Lower leg skin (tissue), 4 donors: ENCODE results near the gene FAM200C. TPM values are rescaled to one million over a fixed set of nuclear protein-coding genes. Genes with fewer than 3 reads are reported as not detected.
A peak's percentile ranks its signal among the peaks of the same experiment; 100 is the strongest.

ENCODE experiments used
- DNase-seq, 2 donors: peaks; one replicate each; pipeline ENCODE4 v3.0.0-alpha.2; 2019; ENCODE audit warnings: low spot score in 2 of 2
- H3K4me3 ChIP-seq: fragments of 200-600 bp; sonication (generic); 2 replicates; pipeline ENCODE4 v1.5.1; 2017; ENCODE audit warnings: mild to moderate bottlenecking, low read depth; ENCODE audit not compliant: poor library complexity, severe bottlenecking
- CTCF ChIP-seq, 3 donors: fragments of 450-650 bp; IDR thresholded peaks; one replicate each; pipeline ENCODE4 v1.5.1; 2016; ENCODE audit warnings: antibody characterized with exemption in 3 of 3, mild to moderate bottlenecking in 3 of 3, moderate library complexity in 2 of 3
- POLR2A ChIP-seq, 2 donors: fragments of 450-650 bp; IDR thresholded peaks; one replicate each; pipeline ENCODE4 v1.6.1; 2016 to 2017; ENCODE audit warnings: antibody characterized with exemption in 2 of 2, mild to moderate bottlenecking in 1 of 2, moderate library complexity in 1 of 2
- WGBS, 2 donors: methylation state at CpG; one replicate each; pipeline ENCODE4 v1.1.5; 2018; 5-methylcytosine and 5-hydroxymethylcytosine counted together
- intact Hi-C: fragments of 100-400 bp; cut with DNase I; formaldehyde crosslinking; loops from one replicate; pipeline ENCODE4 v1.15.0; 2023; ENCODE audit warnings: low total_unique reads
- total RNA-seq, 4 donors: library from RNA; depleted of rRNA; stranded (reverse); fragments of >200 nt; gene quantifications; one replicate each; pipeline ENCODE4 v1.1.0, GENCODE V29; 2016

FAM200C gene
- total RNA-seq, 4 donors from 2014 or later: 1.3 to 3.2 (median 2.3) TPM

- no peak overlapping the region for H3K4me3 ChIP-seq
- no peak for TF ChIP-seq CTCF (IDR thresholded peaks at IDR 0.05)
- no peak for TF ChIP-seq POLR2A (IDR thresholded peaks at IDR 0.05)
- DNase-seq: no peak
- intact Hi-C loops: no loop called here
Observed at GRCh38 chr5:160371294-160371693, 28.6 kb downstream of the FAM200C start.

GRCh38 chr5:160370713-160371034, 29.2 kb downstream of the FAM200C start:
- no peak for TF ChIP-seq POLR2A (IDR thresholded peaks at IDR 0.05)
- no peak for TF ChIP-seq CTCF (IDR thresholded peaks at IDR 0.05)
- H3K4me3 ChIP-seq: peak overlapping the region; percentile 46
- no peak for DNase-seq
- intact Hi-C loops: no loop called here
- 10 to 18% methylated on average over 12 of the region's 12 CpGs for WGBS, 2 donors

GRCh38 chr5:160369990-160370712, 29.7 kb downstream of the FAM200C start, which contains the start of gene C1QTNF2:
C1QTNF2 (minus strand) TSS chr5:160370626; CDS start chr5:160355011, 15,615 bp downstream.
- TF ChIP-seq POLR2A (IDR thresholded peaks at IDR 0.05) (no peak), CTCF (IDR thresholded peaks at IDR 0.05) (no peak)
- peak within 1 kb of the TSS; percentile 46 for H3K4me3 ChIP-seq
- 0 to 1% methylated on average over 30 to 45 of the region's 45 CpGs for WGBS, 2 donors
- DNase-seq: peak in 1 of 2 donors; percentile 33
- intact Hi-C loops: no loop called here

- TF ChIP-seq CTCF (IDR thresholded peaks at IDR 0.05) (no peak), POLR2A (IDR thresholded peaks at IDR 0.05) (no peak)
- H3K4me3 ChIP-seq: no peak overlapping the region
- intact Hi-C loops: no loop called here
- no peak for DNase-seq
- WGBS, 2 donors: 86 to 90% methylated on average over 3 of the region's 3 CpGs
Observed at GRCh38 chr5:160367885-160368284, 32.0 kb downstream of the FAM200C start.

GRCh38 chr5:160367261-160367660, 32.6 kb downstream of the FAM200C start:
- 40 to 59% methylated on average over 2 of the region's 2 CpGs for WGBS, 2 donors
- H3K4me3 ChIP-seq: no peak overlapping the region
- DNase-seq: no peak
- intact Hi-C loops: no loop called here
- TF ChIP-seq CTCF (IDR thresholded peaks at IDR 0.05): no peak

- no peak overlapping the region for H3K4me3 ChIP-seq
- DNase-seq: no peak
- intact Hi-C loops: no loop called here
- no peak for TF ChIP-seq CTCF (IDR thresholded peaks at IDR 0.05)
- TF ChIP-seq POLR2A (IDR thresholded peaks at IDR 0.05): no peak
- WGBS, 2 donors: 89 to 93% methylated on average over 2 of the region's 2 CpGs
Observed at GRCh38 chr5:160366230-160366629, 33.6 kb downstream of the FAM200C start.
